GM12874 (cell line): ENCODE measurements around the gene PDZD4.

Source experiments
- TF ChIP-seq, protein P1 (sequence below): IDR thresholded peaks from 2 replicates; pipeline ENCODE4 v1.5.1; 2011; ENCODE audit warnings: low read depth, mild to moderate bottlenecking, control low read depth, low read length, moderate library complexity; ENCODE audit not compliant: insufficient read depth

The PDZD4 gene

DNA sequence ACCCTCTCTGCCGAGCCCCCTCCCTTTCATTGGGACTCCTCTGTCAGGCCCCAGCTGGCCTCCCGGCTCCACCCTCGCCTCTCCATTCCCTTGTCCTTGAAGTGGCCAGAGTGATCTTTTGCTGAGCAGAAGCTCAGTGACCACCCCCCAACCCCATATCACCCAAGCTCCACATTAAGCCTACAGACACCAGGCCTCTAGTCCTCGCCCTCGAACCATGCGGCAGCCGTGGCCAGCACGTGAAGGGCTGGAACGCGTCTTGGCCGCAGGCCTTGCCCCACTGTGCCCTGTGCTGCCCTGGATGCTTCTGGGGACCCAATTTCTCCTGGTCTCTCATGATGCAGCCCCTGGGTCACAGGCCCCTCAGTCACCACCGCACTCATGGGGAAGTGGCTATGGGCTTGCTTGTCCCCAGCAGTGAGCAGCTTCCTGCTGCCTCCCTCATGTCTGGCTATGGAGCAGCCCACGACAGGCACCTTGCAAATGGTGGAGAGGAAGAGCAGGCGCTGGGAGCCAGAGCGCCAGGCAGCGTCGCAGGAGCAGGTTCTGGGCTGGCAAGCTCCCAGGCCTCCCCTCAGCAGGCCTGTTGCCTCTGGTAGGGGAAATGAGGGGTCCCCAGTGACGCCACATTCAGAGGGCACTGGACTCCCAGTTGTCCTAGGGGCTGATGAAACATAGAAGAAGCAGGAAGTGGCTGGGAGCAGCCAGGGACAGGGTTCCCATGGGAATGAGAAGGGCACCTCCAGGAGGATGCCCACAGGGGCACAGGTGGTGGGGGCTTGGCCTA lies 50.3 kb downstream of the PDZD4 start:
- TF ChIP-seq, protein P1, sequence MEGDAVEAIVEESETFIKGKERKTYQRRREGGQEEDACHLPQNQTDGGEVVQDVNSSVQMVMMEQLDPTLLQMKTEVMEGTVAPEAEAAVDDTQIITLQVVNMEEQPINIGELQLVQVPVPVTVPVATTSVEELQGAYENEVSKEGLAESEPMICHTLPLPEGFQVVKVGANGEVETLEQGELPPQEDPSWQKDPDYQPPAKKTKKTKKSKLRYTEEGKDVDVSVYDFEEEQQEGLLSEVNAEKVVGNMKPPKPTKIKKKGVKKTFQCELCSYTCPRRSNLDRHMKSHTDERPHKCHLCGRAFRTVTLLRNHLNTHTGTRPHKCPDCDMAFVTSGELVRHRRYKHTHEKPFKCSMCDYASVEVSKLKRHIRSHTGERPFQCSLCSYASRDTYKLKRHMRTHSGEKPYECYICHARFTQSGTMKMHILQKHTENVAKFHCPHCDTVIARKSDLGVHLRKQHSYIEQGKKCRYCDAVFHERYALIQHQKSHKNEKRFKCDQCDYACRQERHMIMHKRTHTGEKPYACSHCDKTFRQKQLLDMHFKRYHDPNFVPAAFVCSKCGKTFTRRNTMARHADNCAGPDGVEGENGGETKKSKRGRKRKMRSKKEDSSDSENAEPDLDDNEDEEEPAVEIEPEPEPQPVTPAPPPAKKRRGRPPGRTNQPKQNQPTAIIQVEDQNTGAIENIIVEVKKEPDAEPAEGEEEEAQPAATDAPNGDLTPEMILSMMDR, result no peak

DNA sequence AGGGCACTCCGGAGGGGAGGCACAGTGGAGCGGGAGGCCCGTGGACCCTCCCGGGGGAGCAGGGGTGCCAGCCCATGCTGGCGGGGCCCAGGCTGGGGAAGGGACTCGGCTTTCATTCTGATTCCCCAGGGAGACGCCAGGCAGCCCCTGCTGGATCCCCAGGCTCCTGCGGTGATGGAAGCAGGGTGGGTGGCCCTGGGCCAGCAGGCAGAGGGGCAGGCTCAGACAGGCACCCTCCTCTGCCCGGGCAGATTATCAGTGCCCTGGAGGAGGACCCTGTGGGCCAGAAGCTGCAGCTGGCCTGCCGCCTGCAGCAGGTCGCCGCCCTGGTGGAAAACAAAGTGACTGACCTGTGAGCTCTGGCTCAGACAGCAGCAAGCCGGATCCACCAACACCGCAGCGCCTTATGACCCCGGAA lies 51.7 kb downstream of the PDZD4 start:
- TF ChIP-seq, protein P1, result 0 out of 2 replicates have a peak, but pooled peaks have one; percentile 15

DNA sequence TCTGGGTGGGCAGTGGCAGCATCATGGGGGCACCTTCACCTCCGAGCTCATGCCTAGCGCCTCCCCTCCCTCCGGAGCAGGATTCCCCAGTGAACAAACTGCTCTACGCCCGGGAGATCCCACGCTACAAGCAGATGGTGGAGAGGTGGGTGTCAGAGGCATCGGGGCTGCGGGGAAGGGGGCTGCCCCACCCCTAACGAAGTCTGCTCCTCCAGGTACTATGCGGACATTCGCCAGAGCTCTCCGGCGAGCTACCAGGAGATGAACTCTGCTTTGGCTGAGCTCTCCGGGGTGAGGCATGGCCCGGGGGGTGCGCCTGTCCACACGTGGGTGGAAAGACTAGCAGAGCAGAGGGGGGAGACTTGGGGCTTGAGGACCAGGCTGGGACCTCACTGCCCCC lies 52.2 kb downstream of the PDZD4 start:
- TF ChIP-seq, protein P1, result no peak

DNA sequence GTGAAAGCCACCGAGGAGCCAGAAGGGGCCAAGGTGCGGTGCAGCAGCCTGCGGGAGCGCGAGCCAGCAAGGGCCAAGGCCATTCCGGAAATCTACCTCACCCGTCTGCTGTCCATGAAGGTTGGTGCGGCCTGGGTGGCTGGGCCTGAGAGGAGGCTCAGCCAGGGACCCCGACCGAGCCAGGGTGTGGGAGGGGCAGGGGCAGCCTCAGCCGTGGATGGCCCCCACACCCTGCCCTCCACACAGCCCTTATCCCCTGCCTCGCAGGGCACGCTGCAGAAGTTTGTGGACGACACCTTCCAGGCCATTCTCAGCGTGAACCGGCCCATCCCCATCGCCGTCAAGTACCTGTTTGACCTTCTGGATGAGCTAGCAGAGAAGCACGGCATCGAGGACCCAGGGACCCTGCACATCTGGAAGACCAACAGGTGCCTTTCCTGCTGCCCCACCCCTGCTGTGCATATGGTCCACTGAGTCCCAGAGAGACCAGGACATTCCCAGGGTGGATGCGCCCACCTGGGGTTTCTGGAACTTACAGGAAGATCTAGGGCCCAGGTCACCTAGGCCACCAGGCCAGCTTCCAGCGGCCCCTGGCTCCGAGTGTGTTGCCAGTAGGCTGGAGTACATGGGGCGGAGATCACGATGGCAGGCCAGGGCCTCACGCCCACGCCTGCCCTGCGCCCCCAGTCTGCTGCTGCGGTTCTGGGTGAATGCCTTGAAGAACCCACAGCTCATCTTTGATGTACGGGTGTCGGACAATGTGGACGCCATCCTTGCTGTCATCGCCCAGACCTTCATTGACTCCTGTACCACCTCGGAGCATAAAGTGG lies 52.9 kb downstream of the PDZD4 start:
- TF ChIP-seq, protein P1, result no peak

DNA sequence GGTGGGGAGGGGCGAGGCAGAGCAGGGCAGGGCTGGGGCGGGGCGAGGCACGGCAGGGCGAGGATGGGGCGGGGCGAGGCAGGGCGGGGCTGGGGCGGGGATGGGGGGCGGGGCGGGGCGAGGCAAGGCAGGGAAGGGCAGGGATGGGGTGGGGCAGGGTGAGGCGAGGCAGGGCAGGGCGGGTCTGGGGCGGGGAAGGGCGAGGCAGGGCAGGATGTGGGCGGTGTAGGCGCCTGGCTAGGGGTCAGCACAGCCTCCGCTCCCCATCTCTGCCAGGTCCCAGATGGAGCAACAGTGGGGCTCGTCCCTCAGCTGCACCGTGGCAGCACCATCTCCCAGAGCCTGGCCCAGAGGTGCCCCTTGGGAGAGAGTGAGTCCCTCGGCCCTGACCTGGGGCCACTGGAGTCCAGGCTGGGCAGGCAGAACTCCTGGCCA lies 53.7 kb downstream of the PDZD4 start:
- TF ChIP-seq, protein P1, result no peak

DNA sequence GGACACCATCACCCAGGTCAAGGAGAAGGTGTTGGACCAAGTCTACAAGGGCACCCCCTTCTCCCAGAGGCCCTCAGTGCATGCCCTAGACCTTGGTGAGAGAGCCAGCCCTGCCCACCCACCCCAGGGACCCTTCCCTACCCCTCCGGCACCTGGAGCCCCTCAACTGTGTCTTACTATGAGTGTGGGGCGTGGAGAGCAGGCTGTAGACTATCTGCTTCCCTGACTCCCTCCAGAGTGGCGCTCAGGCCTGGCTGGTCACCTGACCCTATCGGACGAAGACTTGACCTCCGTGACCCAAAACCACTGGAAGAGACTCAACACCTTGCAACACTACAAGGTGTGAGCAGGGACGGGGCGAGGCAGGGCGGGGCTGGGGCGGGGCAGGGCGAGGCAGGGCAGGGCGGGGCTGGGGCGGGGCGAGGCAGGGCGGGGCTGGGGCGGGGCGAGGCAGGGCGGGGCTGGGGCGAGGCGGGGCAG lies 54.2 kb downstream of the PDZD4 start:
- TF ChIP-seq, protein P1, result no peak

DNA sequence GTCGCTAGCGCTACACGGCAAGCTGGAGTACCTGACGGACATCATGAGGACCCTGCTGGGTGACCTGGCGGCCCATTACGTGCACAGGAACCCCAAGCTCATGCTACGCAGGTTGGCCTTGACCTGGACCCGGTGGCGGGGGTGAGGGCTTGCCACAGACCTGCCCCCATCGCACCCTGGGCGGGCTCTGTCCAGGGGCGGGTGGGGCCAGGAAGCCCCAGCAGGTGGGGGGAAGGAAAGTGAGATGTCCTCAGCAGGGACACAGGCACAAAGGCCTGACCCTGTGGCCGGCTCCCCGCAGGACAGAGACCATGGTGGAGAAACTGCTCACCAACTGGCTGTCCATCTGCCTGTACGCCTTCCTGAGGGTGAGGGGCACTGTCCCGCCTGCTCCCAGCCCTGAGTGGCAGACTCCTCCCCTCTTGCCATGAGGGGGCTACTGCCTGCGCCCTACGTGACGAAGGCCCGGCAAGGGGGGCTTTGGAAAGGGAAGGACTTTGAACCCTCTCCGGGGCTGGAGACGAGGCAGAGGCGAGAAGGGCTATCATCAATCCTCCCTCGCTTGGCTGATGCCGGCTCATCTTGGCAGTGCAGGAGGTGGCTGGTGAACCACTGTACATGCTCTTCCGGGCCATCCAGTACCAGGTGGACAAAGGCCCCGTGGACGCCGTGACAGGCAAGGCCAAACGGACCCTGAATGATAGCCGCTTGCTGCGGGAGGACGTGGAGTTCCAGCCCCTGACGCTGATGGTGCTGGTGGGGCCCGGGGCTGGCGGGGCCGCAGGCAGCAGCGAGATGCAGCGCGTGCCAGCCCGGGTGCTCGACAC lies 54.8 kb downstream of the PDZD4 start:
- TF ChIP-seq, protein P1, result no peak
